ENCODE data around the gene ST3GAL6. TPM values are rescaled to one million over a fixed set of nuclear protein-coding genes. Genes with fewer than 3 reads are reported as not detected.

ST3GAL6 gene
- total and polyA plus RNA-seq, 2 of the 13 experiments (the other 11 are each of a cell fraction or from before 2014, with no cell fraction given) = 17.5 to 23.2 TPM

DNA sequence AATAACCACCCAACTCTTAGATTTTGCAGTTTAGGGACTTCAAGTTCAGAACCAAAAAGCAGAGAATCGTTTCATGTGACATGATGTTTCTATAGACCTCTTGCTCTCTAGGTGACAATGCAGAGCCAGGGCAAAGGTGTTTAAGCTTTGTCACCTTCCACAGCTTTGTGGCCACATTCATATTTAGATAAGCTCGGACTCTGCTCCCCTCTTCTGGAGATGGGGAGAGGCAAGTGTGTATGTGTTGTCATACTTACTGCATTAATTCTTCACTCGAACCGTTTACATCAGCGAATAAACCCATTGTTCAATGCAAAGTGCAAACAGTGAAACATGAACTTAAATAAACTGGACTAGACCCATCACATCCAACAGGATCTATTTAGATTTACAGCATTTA lies 33.2 kb downstream of the ST3GAL6 start (continued):
- TF ChIP-seq SOX13 (IDR thresholded peaks at IDR 0.05) = 0 out of 2 replicates have a peak, but pooled peaks have one; percentile 22
- TF ChIP-seq SOX13 (CRISPR knock-in tag; conservative IDR thresholded peaks at IDR 0.05 in 1 of 2, IDR thresholded peaks at IDR 0.05 in 1 of 2) = peak in 1 of 2 experiments; percentile 78; a peak in 2 of 4 replicates
- TF ChIP-seq, protein P1, sequence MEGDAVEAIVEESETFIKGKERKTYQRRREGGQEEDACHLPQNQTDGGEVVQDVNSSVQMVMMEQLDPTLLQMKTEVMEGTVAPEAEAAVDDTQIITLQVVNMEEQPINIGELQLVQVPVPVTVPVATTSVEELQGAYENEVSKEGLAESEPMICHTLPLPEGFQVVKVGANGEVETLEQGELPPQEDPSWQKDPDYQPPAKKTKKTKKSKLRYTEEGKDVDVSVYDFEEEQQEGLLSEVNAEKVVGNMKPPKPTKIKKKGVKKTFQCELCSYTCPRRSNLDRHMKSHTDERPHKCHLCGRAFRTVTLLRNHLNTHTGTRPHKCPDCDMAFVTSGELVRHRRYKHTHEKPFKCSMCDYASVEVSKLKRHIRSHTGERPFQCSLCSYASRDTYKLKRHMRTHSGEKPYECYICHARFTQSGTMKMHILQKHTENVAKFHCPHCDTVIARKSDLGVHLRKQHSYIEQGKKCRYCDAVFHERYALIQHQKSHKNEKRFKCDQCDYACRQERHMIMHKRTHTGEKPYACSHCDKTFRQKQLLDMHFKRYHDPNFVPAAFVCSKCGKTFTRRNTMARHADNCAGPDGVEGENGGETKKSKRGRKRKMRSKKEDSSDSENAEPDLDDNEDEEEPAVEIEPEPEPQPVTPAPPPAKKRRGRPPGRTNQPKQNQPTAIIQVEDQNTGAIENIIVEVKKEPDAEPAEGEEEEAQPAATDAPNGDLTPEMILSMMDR (CRISPR knock-in tag; IDR thresholded peaks at IDR 0.05) = peak; percentile 80
- TF ChIP-seq, protein P2, sequence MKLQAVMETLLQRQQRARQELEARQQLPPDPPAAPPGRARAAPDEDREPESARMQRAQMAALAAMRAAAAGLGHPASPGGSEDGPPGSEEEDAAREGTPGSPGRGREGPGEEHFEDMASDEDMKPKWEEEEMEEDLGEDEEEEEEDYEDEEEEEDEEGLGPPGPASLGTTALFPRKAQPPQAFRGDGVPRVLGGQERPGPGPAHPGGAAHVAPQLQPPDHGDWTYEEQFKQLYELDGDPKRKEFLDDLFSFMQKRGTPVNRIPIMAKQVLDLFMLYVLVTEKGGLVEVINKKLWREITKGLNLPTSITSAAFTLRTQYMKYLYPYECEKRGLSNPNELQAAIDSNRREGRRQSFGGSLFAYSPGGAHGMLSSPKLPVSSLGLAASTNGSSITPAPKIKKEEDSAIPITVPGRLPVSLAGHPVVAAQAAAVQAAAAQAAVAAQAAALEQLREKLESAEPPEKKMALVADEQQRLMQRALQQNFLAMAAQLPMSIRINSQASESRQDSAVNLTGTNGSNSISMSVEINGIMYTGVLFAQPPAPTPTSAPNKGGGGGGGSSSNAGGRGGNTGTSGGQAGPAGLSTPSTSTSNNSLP (IDR thresholded peaks at IDR 0.05; ENCODE audit: low read depth, low read length) = peak; percentile 23; the same call in 1 of the 2 replicates
- TF ChIP-seq POLR2G (IDR thresholded peaks at IDR 0.05; ENCODE audit: low read depth, low read length) = no peak
- TF ChIP-seq ZSCAN9 (CRISPR knock-in tag; IDR thresholded peaks at IDR 0.05; ENCODE audit: borderline replicate concordance) = no peak
- TF ChIP-seq, protein P3, sequence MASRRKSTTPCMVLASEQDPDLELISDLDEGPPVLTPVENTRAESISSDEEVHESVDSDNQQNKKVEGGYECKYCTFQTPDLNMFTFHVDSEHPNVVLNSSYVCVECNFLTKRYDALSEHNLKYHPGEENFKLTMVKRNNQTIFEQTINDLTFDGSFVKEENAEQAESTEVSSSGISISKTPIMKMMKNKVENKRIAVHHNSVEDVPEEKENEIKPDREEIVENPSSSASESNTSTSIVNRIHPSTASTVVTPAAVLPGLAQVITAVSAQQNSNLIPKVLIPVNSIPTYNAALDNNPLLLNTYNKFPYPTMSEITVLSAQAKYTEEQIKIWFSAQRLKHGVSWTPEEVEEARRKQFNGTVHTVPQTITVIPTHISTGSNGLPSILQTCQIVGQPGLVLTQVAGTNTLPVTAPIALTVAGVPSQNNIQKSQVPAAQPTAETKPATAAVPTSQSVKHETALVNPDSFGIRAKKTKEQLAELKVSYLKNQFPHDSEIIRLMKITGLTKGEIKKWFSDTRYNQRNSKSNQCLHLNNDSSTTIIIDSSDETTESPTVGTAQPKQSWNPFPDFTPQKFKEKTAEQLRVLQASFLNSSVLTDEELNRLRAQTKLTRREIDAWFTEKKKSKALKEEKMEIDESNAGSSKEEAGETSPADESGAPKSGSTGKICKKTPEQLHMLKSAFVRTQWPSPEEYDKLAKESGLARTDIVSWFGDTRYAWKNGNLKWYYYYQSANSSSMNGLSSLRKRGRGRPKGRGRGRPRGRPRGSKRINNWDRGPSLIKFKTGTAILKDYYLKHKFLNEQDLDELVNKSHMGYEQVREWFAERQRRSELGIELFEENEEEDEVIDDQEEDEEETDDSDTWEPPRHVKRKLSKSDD (CRISPR knock-in tag; IDR thresholded peaks at IDR 0.05; ENCODE audit: low read depth) = no peak
- TF ChIP-seq, protein P4, sequence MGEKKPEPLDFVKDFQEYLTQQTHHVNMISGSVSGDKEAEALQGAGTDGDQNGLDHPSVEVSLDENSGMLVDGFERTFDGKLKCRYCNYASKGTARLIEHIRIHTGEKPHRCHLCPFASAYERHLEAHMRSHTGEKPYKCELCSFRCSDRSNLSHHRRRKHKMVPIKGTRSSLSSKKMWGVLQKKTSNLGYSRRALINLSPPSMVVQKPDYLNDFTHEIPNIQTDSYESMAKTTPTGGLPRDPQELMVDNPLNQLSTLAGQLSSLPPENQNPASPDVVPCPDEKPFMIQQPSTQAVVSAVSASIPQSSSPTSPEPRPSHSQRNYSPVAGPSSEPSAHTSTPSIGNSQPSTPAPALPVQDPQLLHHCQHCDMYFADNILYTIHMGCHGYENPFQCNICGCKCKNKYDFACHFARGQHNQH (CRISPR knock-in tag; IDR thresholded peaks at IDR 0.05) = no peak
- TF ChIP-seq SMC3 (IDR thresholded peaks at IDR 0.05; ENCODE audit: low read length) = peak; percentile 62; the same call in 1 of the 2 replicates
- TF ChIP-seq, protein P5, sequence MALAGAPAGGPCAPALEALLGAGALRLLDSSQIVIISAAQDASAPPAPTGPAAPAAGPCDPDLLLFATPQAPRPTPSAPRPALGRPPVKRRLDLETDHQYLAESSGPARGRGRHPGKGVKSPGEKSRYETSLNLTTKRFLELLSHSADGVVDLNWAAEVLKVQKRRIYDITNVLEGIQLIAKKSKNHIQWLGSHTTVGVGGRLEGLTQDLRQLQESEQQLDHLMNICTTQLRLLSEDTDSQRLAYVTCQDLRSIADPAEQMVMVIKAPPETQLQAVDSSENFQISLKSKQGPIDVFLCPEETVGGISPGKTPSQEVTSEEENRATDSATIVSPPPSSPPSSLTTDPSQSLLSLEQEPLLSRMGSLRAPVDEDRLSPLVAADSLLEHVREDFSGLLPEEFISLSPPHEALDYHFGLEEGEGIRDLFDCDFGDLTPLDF (CRISPR knock-in tag; IDR thresholded peaks at IDR 0.05) = no peak
- TF ChIP-seq RBM22 (optimal IDR thresholded peaks at IDR 0.05; ENCODE audit: low read length) = peak; percentile 94
- TF ChIP-seq MTA1 (CRISPR knock-in tag; IDR thresholded peaks at IDR 0.05; ENCODE audit: borderline replicate concordance) = no peak
- peak; percentile 88 for TF ChIP-seq ZNF24 (IDR thresholded peaks at IDR 0.05)
- 0 out of 2 replicates have a peak, but pooled peaks have one; percentile 33 for TF ChIP-seq ZBTB21 (CRISPR knock-in tag; IDR thresholded peaks at IDR 0.05)
- TF ChIP-seq, protein P6, sequence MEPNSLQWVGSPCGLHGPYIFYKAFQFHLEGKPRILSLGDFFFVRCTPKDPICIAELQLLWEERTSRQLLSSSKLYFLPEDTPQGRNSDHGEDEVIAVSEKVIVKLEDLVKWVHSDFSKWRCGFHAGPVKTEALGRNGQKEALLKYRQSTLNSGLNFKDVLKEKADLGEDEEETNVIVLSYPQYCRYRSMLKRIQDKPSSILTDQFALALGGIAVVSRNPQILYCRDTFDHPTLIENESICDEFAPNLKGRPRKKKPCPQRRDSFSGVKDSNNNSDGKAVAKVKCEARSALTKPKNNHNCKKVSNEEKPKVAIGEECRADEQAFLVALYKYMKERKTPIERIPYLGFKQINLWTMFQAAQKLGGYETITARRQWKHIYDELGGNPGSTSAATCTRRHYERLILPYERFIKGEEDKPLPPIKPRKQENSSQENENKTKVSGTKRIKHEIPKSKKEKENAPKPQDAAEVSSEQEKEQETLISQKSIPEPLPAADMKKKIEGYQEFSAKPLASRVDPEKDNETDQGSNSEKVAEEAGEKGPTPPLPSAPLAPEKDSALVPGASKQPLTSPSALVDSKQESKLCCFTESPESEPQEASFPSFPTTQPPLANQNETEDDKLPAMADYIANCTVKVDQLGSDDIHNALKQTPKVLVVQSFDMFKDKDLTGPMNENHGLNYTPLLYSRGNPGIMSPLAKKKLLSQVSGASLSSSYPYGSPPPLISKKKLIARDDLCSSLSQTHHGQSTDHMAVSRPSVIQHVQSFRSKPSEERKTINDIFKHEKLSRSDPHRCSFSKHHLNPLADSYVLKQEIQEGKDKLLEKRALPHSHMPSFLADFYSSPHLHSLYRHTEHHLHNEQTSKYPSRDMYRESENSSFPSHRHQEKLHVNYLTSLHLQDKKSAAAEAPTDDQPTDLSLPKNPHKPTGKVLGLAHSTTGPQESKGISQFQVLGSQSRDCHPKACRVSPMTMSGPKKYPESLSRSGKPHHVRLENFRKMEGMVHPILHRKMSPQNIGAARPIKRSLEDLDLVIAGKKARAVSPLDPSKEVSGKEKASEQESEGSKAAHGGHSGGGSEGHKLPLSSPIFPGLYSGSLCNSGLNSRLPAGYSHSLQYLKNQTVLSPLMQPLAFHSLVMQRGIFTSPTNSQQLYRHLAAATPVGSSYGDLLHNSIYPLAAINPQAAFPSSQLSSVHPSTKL (CRISPR knock-in tag; IDR thresholded peaks at IDR 0.05) = peak; percentile 50
- TF ChIP-seq BCL6 (CRISPR knock-in tag; IDR thresholded peaks at IDR 0.05) = peak; percentile 53; the same call in 1 of the 2 replicates
- no peak for TF ChIP-seq ETV5 (CRISPR knock-in tag; IDR thresholded peaks at IDR 0.05; ENCODE audit: borderline replicate concordance)
